ENCODE results near the gene SORCS1. TPM values are rescaled to one million over a fixed set of nuclear protein-coding genes. Genes with fewer than 3 reads are reported as not detected.

SORCS1 gene
- total RNA-seq, 4 donors from 2014 or later, result 0.16 to 0.68 (median 0.61) TPM

- no peak for TF ChIP-seq CTCF (IDR thresholded peaks at IDR 0.05; ENCODE audit: low read depth)
Observed at GRCh38 chr10:107067843-107068242, 96.7 kb downstream of the SORCS1 start.

GRCh38 chr10:107064075-107064474 lies 100.4 kb downstream of the SORCS1 start:
- no peak for TF ChIP-seq CTCF (IDR thresholded peaks at IDR 0.05; ENCODE audit: low read depth)

GRCh38 chr10:107059872-107060271 lies 104.6 kb downstream of the SORCS1 start:
- TF ChIP-seq CTCF (IDR thresholded peaks at IDR 0.05; ENCODE audit: low read depth), result no peak

DNA sequence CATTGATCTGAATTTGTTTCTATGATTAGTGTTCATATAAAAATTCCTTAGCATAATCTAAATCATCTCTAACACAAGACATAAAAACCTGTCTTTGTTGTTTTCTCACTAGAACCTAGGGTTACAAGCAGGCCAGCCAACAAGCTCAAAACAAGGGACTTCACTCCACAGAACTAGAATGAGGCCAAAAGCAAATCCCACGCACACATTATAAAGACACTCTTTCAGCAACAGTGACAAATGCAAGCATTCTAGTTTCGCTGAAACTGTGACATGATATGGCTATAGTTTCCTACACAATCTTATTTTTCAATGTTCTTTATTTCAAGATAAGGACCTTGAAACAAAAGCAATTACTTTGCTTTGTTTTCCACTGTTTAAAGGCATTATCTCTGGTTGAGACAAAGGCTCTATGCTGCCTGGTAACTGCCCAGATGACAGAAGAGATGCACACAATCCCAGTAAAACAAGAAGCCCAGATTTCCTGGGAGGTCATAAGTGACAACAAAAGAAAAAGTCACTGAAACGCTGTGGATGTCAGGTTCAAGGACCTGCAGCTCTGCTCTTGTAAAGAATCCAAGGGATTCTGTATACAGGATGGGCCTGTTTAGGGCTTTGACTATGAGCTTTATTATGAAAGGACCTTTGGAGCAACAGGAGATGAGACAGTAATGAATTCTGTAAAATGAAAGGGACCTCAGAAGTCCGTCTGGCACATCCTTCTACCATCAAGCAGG lies 105.3 kb downstream of the SORCS1 start:
- TF ChIP-seq CTCF (IDR thresholded peaks at IDR 0.05; ENCODE audit: low read depth), result no peak

- no peak for TF ChIP-seq CTCF (IDR thresholded peaks at IDR 0.05; ENCODE audit: low read depth)
Observed at GRCh38 chr10:107058331-107058730, 106.2 kb downstream of the SORCS1 start.

GRCh38 chr10:107056182-107056581 lies 108.3 kb downstream of the SORCS1 start:
- no peak for TF ChIP-seq CTCF (IDR thresholded peaks at IDR 0.05; ENCODE audit: low read depth)

DNA sequence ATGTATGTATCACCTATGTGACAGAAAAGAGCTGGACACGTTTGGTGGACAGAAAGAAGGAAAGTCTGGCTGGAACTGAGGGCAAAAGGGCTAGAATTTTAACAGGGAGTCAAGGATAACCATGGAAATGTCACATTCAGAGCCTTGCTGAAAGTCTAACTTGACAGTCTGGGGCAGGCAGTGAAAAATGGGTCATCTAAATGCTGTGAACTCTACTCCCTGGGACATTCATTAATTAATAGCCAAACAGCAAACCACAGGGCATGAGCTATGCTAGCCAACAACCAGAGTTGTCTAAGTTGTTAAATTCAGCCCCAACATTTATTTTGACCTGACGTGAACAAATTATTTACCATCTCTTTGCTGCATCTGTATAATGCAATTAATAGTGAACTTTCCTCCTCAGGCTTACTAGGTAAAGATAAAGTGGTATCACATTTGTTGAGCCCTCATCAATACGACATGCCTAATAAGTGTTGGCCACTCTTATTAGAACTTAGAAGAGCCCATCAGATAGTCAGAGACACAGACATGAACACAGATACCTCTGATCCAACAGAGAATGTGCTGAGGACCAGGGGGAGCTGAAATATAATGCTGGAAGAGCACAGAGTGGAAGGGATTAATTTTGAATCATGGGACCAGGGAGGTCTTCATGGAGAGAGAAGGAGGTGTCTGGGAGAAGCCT lies 109.9 kb downstream of the SORCS1 start:
- TF ChIP-seq CTCF (IDR thresholded peaks at IDR 0.05; ENCODE audit: low read depth), result no peak
